Dendritic cell treated with granulocyte-macrophage colony-stimulating factor and Interleukin-4, amounts not matched to agents 40 ng/mL and 50 ng/mL, for 4 days (primary cell): ENCODE results near the gene NMRAL1.

Experiments used
- H3K27ac Mint-ChIP-seq: one replicate; pipeline ENCODE4 v1.8.0; 2022; ENCODE audit warnings: mild to moderate bottlenecking, mixed read lengths
- H3K27me3 Mint-ChIP-seq: one replicate; pipeline ENCODE4 v1.8.0; 2022; ENCODE audit warnings: mild to moderate bottlenecking, mixed read lengths
- H3K36me3 Mint-ChIP-seq: one replicate; pipeline ENCODE4 v1.8.0; 2022; ENCODE audit warnings: low read depth, mixed read lengths
- H3K4me1 Mint-ChIP-seq: one replicate; pipeline ENCODE4 v1.8.0; 2022; ENCODE audit warnings: low read depth, mixed read lengths
- H3K4me3 Mint-ChIP-seq: one replicate; pipeline ENCODE4 v1.8.0; 2022; ENCODE audit warnings: mild to moderate bottlenecking, moderate library complexity, mixed read lengths
- H3K9me3 Mint-ChIP-seq: one replicate; pipeline ENCODE4 v1.8.0; 2022; ENCODE audit warnings: mixed read lengths
- intact Hi-C: fragments of 100-400 bp; cut with micrococcal nuclease; formaldehyde crosslinking; loops from one replicate; pipeline ENCODE4 v1.15.0; 2022

The NMRAL1 gene

DNA sequence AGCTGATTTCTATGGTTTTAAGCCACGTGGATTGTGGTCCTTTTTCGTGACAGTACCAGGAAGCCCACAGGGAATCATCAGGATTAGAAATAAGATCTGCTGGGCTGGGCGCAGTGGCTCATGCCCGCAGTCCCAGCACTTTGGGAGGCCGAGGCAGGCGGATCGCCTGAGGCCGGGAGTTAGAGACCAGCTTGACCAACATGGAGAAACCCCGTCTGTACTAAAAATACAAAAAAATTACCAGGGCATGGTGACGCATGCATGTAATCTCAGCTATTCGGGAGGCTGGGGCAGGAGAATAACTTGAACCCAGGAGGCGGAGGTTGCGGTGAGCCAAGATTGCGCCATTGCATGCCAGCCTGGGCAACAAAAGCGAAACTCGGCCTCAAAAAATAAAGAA lies 6.5 kb downstream of the NMRAL1 start:
- H3K4me1 Mint-ChIP-seq: peaks cover 5% of the 10 kb centered on the region
- no peaks in the 10 kb centered on the region for H3K9me3 Mint-ChIP-seq
- no peaks in the 10 kb centered on the region for H3K27me3 Mint-ChIP-seq
- H3K27ac Mint-ChIP-seq: no peak overlapping the region
- intact Hi-C loops: no loop called here
- no peak overlapping the region for H3K4me3 Mint-ChIP-seq
- H3K36me3 Mint-ChIP-seq: peaks cover 83% of the 10 kb centered on the region

GRCh38 chr16:4465977-4466779 lies 8.2 kb downstream of the NMRAL1 start:
- no peaks in the 10 kb centered on the region for H3K4me1 Mint-ChIP-seq
- H3K27ac Mint-ChIP-seq: no peak overlapping the region
- intact Hi-C loops: no loop called here
- no peaks in the 10 kb centered on the region for H3K9me3 Mint-ChIP-seq
- no peaks in the 10 kb centered on the region for H3K27me3 Mint-ChIP-seq
- peaks cover 99% of the 10 kb centered on the region for H3K36me3 Mint-ChIP-seq
- H3K4me3 Mint-ChIP-seq: no peak overlapping the region

GRCh38 chr16:4463522-4464163 lies 10.8 kb downstream of the NMRAL1 start:
- Mint-ChIP-seq H3K27ac (no peak overlapping the region), H3K36me3 (peaks cover 87% of the 10 kb centered on the region), H3K4me1 (peaks cover 11% of the 10 kb centered on the region), H3K27me3 (no peaks in the 10 kb centered on the region), H3K9me3 (no peaks in the 10 kb centered on the region), H3K4me3 (no peak overlapping the region)
- intact Hi-C loops: no loop called here

GRCh38 chr16:4461250-4462085 lies 13.0 kb downstream of the NMRAL1 start:
- no peak overlapping the region for H3K27ac Mint-ChIP-seq
- H3K27me3 Mint-ChIP-seq: no peaks in the 10 kb centered on the region
- intact Hi-C loops: no loop called here
- H3K9me3 Mint-ChIP-seq: no peaks in the 10 kb centered on the region
- H3K4me3 Mint-ChIP-seq: no peak overlapping the region
- H3K36me3 Mint-ChIP-seq: peaks cover 79% of the 10 kb centered on the region
- H3K4me1 Mint-ChIP-seq: peaks cover 11% of the 10 kb centered on the region

DNA sequence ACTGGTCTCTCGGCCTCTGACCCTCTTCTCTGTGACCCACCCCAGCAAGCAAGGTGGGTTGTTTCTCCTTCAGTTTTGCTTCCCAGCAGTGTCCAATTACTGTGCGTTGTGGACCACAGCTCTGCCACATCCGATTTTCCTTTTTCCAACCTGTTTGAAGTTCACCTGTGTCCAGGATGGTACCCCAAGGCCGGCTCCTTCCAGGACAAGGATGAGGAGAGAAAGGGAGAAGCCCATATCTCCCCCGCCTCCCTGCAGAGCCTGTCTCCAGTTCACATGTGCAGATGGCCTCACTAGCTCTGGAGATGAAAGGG lies 13.5 kb downstream of the NMRAL1 start:
- intact Hi-C loops: no loop called here
- H3K27me3 Mint-ChIP-seq: no peaks in the 10 kb centered on the region
- peaks cover 11% of the 10 kb centered on the region for H3K4me1 Mint-ChIP-seq
- H3K27ac Mint-ChIP-seq: no peak overlapping the region
- no peaks in the 10 kb centered on the region for H3K9me3 Mint-ChIP-seq
- H3K4me3 Mint-ChIP-seq: no peak overlapping the region
- peaks cover 79% of the 10 kb centered on the region for H3K36me3 Mint-ChIP-seq

- H3K27ac Mint-ChIP-seq: no peak overlapping the region
- intact Hi-C loops: no loop called here
- H3K27me3 Mint-ChIP-seq: no peaks in the 10 kb centered on the region
- no peak overlapping the region for H3K4me3 Mint-ChIP-seq
- H3K9me3 Mint-ChIP-seq: no peaks in the 10 kb centered on the region
- H3K4me1 Mint-ChIP-seq: peaks cover 11% of the 10 kb centered on the region
- peaks cover 75% of the 10 kb centered on the region for H3K36me3 Mint-ChIP-seq
These were observed 18.5 kb downstream of the NMRAL1 start for GRCh38 chr16:4455951-4456350.

- no peak overlapping the region for H3K4me3 Mint-ChIP-seq
- intact Hi-C loops: no loop called here
- no peaks in the 10 kb centered on the region for H3K9me3 Mint-ChIP-seq
- H3K36me3 Mint-ChIP-seq: peaks cover 75% of the 10 kb centered on the region
- H3K27ac Mint-ChIP-seq: no peak overlapping the region
- peaks cover 11% of the 10 kb centered on the region for H3K4me1 Mint-ChIP-seq
- H3K27me3 Mint-ChIP-seq: no peaks in the 10 kb centered on the region
These were observed 19.3 kb downstream of the NMRAL1 start for GRCh38 chr16:4455081-4455480.

DNA sequence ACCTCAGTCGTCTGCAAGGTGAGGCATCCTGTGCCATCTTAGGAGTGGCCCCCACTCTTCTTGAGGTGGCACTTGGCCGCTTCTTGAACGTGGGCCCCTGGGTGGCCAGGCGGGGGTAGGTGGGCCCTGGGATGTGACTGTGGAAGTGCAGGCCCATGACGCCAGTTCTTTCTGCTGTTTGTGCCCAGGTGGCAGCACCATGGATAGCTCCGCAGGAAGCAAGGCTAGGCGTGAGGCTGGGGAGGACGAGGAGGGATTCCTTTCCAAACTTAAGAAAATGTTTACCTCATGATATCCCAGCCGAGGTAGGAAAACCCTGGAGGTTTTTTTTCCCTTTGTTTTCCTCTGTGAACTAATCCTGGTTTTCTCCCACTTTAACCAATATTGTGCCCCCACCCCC lies 19.8 kb downstream of the NMRAL1 start:
- H3K4me3 Mint-ChIP-seq: no peak overlapping the region
- intact Hi-C loops: no loop called here
- H3K4me1 Mint-ChIP-seq: peaks cover 9% of the 10 kb centered on the region
- no peaks in the 10 kb centered on the region for H3K27me3 Mint-ChIP-seq
- H3K9me3 Mint-ChIP-seq: no peaks in the 10 kb centered on the region
- H3K36me3 Mint-ChIP-seq: peaks cover 78% of the 10 kb centered on the region
- H3K27ac Mint-ChIP-seq: no peak overlapping the region

GRCh38 chr16:4452674-4453073 lies 21.8 kb downstream of the NMRAL1 start:
- Mint-ChIP-seq H3K27me3 (no peaks in the 10 kb centered on the region), H3K27ac (no peak overlapping the region), H3K4me1 (no peaks in the 10 kb centered on the region), H3K4me3 (no peak overlapping the region), H3K36me3 (peaks cover 97% of the 10 kb centered on the region), H3K9me3 (no peaks in the 10 kb centered on the region)
- intact Hi-C loops: no loop called here

- Mint-ChIP-seq H3K27me3 (no peaks in the 10 kb centered on the region), H3K27ac (no peak overlapping the region), H3K4me1 (no peaks in the 10 kb centered on the region), H3K36me3 (peaks cover 97% of the 10 kb centered on the region), H3K9me3 (no peaks in the 10 kb centered on the region), H3K4me3 (no peak overlapping the region)
- intact Hi-C loops: no loop called here
These were observed 23.4 kb downstream of the NMRAL1 start for GRCh38 chr16:4450931-4451519.

DNA sequence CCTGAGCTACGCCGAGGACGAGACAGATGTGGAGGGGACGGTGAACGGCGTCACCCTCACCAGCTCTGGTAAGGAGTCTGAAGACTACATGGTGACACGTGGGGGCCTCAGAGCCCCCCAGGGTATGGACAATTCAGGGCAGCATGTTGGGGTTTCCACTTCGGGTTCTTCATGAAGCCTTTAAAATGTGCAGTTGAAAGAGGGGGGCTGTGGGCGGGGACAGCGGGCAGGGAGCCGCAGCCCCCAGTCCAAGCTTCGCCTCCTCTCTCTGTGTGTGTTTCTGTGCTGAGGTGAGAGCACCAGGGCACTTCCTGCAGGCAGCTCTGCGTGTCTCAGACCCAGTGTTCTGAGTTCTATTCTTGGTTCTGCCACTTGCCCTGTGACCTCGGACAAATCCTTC lies 24.0 kb downstream of the NMRAL1 start:
- H3K27ac Mint-ChIP-seq: no peak overlapping the region
- H3K27me3 Mint-ChIP-seq: no peaks in the 10 kb centered on the region
- H3K9me3 Mint-ChIP-seq: no peaks in the 10 kb centered on the region
- H3K4me3 Mint-ChIP-seq: no peak overlapping the region
- H3K36me3 Mint-ChIP-seq: peaks cover 97% of the 10 kb centered on the region
- intact Hi-C loops: no loop called here
- no peaks in the 10 kb centered on the region for H3K4me1 Mint-ChIP-seq

DNA sequence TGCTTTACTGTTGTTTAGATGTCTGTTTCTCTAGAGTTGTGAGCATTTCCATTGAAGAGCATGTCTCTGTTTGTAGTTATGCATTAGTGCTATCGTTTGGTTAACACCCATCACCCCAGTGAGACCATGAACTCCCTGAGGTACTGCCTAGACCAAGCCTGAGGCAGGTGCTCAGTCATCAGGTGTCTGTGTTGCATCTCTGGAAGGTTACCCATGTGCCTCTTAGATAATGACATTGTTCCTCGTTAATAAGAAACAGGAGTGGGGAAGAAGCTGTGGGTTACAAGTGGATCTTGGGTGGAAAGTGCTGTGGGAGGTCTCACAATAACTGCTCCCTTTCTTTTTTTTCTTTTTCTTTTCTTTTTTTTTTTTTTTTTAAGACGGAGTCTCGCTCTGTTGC lies 30.4 kb downstream of the NMRAL1 start:
- Mint-ChIP-seq H3K27me3 (no peaks in the 10 kb centered on the region), H3K4me3 (no peak overlapping the region), H3K4me1 (no peaks in the 10 kb centered on the region), H3K9me3 (no peaks in the 10 kb centered on the region), H3K36me3 (peaks cover 100% of the 10 kb centered on the region), H3K27ac (no peak overlapping the region)
- intact Hi-C loops: no loop called here

DNA sequence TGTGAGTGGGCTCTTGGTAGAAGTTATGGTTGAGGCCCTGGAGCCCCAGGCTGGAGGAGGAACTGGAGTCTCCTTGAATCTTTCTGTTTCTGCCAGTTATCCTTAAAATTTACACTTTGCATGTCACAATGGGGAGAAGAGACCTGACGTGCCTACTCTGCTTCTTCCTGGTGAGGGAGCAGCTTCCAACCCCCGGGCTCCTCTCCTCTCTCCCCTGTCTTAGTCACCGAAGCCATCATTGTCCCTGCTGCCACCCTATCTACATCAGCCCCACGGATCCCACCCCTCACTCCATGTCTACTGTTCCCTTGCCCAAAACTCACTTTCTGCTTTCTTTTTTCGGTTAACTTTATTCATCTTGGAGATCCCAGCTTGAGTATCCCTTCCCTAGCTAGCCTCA lies 31.2 kb downstream of the NMRAL1 start:
- intact Hi-C loops: no loop called here
- Mint-ChIP-seq H3K9me3 (no peaks in the 10 kb centered on the region), H3K4me3 (no peak overlapping the region), H3K4me1 (no peaks in the 10 kb centered on the region), H3K36me3 (peaks cover 99% of the 10 kb centered on the region), H3K27ac (no peak overlapping the region), H3K27me3 (no peaks in the 10 kb centered on the region)

DNA sequence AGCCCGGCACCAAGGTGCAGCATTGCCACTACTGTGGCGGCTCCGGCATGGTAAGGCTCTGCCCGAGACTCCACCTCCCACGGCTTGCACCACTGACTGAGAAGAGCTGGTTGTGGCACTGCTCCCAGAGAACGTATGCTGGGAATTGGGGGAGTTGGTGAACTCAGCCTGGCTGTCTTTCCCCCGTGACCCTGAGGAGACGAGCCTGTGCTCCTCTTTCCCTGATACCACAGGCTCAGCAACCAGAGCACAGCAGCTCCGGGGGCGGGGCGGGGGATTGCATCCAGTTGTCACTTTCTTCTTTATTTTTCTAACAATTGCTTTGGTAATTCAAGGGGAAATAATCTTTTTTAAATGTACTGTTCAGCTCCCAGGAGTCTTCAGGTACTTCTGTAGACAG lies 32.1 kb downstream of the NMRAL1 start:
- no peaks in the 10 kb centered on the region for H3K4me1 Mint-ChIP-seq
- no peaks in the 10 kb centered on the region for H3K9me3 Mint-ChIP-seq
- H3K27me3 Mint-ChIP-seq: no peaks in the 10 kb centered on the region
- no peak overlapping the region for H3K27ac Mint-ChIP-seq
- no peak overlapping the region for H3K4me3 Mint-ChIP-seq
- H3K36me3 Mint-ChIP-seq: peaks cover 99% of the 10 kb centered on the region
- intact Hi-C loops: no loop called here
